Ramos (cell line): ENCODE results near the gene LTBP4.

ENCODE experiments used
- in situ Hi-C: fragments of 300-500 bp; cut with MboI; formaldehyde crosslinking; loops from one replicate; pipeline ENCODE4 v1.14.3; 2022; ENCODE audit warnings: low sequenced_read_pairs; ENCODE audit not compliant: unreplicated experiment

The LTBP4 gene

GRCh38 chr19:40609561-40610395 is 8.6 kb downstream of the LTBP4 start:
- in situ Hi-C loops, result loop anchor here (10.0 kb wide), 1 partner anchor 325 kb away; the partner anchor contains the start of gene AKT2

- in situ Hi-C loops, result no loop called here
Observed at GRCh38 chr19:40610396-40611064, 9.4 kb downstream of the LTBP4 start.

GRCh38 chr19:40611096-40611495 is 9.9 kb downstream of the LTBP4 start:
- in situ Hi-C loops, result no loop called here

- in situ Hi-C loops, result no loop called here
Observed at GRCh38 chr19:40611900-40612698, 10.9 kb downstream of the LTBP4 start.

- in situ Hi-C loops, result no loop called here
Observed at GRCh38 chr19:40612831-40613689, 11.9 kb downstream of the LTBP4 start.

GRCh38 chr19:40613690-40614621 is 12.8 kb downstream of the LTBP4 start:
- in situ Hi-C loops, result no loop called here

- in situ Hi-C loops, result no loop called here
Observed at GRCh38 chr19:40614622-40615411, 13.6 kb downstream of the LTBP4 start.

GRCh38 chr19:40616178-40616577 is 15.0 kb downstream of the LTBP4 start:
- in situ Hi-C loops, result no loop called here

- in situ Hi-C loops, result no loop called here
Observed at GRCh38 chr19:40616941-40617340, 15.8 kb downstream of the LTBP4 start.

- in situ Hi-C loops, result no loop called here
Observed at GRCh38 chr19:40617961-40618360, 16.8 kb downstream of the LTBP4 start.

GRCh38 chr19:40619333-40620160 is 18.4 kb downstream of the LTBP4 start:
- in situ Hi-C loops, result no loop called here

- in situ Hi-C loops, result no loop called here
Observed at GRCh38 chr19:40620161-40620485, 19.0 kb downstream of the LTBP4 start.

- in situ Hi-C loops, result no loop called here
Observed at GRCh38 chr19:40621283-40621682, 20.1 kb downstream of the LTBP4 start.

- in situ Hi-C loops, result no loop called here
Observed at GRCh38 chr19:40621966-40622772, 21.0 kb downstream of the LTBP4 start.

GRCh38 chr19:40622773-40623075 is 21.6 kb downstream of the LTBP4 start:
- in situ Hi-C loops, result no loop called here

- in situ Hi-C loops, result no loop called here
Observed at GRCh38 chr19:40623403-40624251, 22.5 kb downstream of the LTBP4 start.
